HG03442 (cell line): ENCODE results near the gene XNDC1N.
"Not testable (repeated sequence)": the region's sequence is repeated elsewhere in the genome, so short reads cannot be mapped to it uniquely, and the experiment has no call there.

Experiments
- ATAC-seq: cut with Tn5 transposase; IDR thresholded peaks from one replicate; pipeline ENCODE4 v1.9.1; 2021; ENCODE audit warnings: mild to moderate bottlenecking, moderate library complexity; ENCODE audit not compliant: unreplicated experiment

XNDC1N gene

GRCh38 chr11:71933141-71933933 is 4.9 kb upstream of the XNDC1N start:
- ATAC-seq, result no peak

DNA sequence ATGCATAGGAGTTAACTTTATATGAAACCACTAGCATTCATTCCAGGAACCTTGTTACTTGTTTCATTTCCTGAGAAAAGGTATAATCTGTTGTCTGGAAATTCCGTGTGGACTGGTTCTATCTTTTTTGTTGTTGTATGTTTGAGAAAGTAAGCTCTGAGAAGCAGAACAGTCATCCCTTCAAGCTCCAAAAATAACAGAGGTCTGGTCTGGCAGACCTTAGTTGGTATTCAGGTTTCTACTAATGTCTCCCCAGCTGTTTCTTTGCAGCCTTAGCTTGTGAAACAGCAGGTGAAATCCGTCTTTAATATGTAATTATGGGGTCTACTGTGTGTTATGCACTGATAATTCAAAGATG is 2.8 kb upstream of the XNDC1N start:
- no peak for ATAC-seq

- ATAC-seq, result no peak
Observed at GRCh38 chr11:71930556-71931244, 2.3 kb upstream of the XNDC1N start.

GRCh38 chr11:71929491-71929890 is 1.1 kb upstream of the XNDC1N start:
- ATAC-seq, result no peak

GRCh38 chr11:71928737-71929443 is 496 bp upstream of the XNDC1N start, which contains the start of gene RNF121:
Gene RNF121 (plus strand): TSS chr11:71929046. CDS start chr11:71929062, 16 bp downstream.
- ATAC-seq, result peak; percentile 76

DNA sequence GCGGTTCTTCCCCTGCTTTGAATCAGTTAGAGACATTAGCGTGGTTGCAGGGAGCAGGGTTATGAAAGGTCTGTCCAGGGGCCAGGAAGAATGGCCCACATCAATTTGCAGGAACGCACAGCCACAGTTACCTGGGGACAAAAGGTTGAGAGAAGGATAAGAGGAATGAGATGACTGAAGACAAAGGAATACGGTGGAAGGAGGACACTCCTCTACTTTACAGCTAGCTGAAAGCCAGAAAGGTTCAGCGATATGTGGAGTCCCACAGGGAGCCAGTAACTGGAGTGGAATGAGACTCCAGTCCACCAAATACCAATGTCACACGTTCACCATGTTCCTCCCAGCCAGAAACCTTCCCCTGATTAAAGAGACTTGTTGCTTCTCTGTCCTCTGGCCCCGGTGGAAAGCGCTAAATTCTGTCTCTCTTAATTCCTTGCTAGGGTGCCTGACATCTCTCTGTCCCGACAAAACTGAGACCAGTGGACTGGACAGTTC is 10.7 kb downstream of the XNDC1N start:
- ATAC-seq, result no peak

DNA sequence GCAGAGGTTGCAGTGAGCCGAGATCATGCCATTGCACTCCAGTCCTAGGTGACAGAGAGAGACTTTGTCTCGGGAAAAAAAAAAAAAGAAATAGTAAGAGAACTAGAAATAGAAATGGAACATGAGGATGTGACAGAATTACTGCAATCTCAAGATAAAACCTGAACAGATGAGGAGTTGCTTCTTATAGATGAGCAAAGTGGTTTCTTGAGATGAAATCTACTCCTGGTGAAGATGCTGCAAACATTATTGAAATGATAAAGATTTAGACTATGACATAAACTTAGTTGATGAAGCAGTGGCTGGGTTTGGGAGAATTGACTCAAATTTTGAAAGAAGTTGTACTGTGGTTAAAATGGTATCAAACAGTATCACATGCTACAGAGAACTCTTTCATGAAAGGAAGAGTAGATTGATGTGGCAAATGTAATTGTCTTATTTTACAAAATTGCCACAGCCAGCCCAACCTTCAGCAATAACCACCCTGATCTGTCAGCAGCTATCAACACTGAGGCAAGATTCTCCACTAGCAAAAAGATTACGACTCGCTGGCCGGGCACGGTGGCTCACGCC is 13.7 kb downstream of the XNDC1N start:
- no peak for ATAC-seq

DNA sequence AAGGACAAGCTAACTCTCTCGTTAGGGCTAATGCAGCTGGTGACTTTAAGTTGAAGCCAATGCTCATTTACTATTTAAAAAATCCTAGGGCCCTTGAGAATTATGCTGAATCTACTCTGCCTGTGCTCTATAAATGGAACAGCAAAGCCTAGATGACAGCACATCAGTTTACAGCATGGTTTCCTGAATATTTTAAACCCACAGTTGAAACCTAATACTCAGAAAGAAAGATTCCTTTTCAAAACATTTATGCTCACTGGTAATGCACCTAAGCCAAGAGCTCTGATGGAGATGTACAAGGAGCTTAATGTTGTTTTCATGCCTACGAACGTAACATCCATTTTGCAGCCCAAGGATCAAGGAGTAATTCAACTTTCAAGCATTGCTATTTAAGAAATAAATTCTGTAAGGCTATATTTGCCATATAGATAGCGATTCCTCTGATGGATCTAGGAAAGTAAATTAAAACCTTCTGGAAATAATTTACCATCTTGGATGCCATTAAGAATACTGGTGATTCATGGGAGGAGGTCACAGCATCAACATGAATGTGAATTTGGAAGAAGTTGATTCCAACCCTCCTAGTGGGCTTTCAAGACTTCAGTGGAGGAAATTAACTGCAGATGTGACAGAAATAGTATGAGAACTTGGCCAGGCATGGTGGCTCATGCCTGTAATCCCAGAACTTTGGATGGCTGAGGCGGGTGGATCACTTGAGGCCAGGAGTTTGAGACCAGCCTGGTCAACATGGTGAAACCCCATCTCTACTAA is 14.5 kb downstream of the XNDC1N start:
- ATAC-seq, result no peak

GRCh38 chr11:71911986-71912340 is 16.4 kb downstream of the XNDC1N start:
- not testable (repeated sequence) for ATAC-seq

DNA sequence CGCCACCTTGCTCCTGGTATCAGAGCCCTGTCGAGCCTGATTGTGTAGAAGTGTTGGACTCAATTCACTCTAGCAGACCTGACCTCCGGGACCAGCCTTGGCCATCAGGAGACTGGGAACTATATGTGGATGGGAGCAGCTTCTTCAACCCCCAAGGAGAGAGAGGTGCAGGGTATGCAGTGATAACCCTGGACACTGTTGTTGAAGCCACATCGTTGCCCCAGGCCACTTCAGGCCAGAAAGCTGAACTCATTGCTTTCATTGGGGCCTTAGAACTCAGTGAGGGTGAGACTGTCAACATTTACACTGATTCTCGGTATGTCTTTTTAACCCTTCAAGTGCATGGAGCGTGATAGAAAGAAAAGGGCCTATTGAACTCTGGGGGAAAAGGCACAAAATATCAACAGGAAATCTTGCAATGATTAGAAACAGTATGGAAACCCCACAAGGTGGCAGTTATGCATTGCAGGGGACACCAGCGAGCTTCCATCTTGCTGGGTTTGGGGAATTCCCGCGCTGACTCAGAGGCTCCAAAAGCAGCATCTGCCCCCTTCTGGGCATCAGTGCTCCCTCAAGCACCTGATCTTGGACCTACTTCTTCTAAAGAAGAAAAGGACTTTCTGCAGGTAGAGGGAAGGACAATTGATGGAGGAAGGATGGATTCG is 16.9 kb downstream of the XNDC1N start:
- ATAC-seq, result not testable (repeated sequence)

- not testable (repeated sequence) for ATAC-seq
Observed at GRCh38 chr11:71910775-71911174, 17.6 kb downstream of the XNDC1N start.

- ATAC-seq, result no peak
Observed at GRCh38 chr11:71908218-71908617, 20.2 kb downstream of the XNDC1N start.

- ATAC-seq, result not testable (repeated sequence)
Observed at GRCh38 chr11:71901137-71901536, 27.3 kb downstream of the XNDC1N start.

GRCh38 chr11:71895961-71896360 is 32.4 kb downstream of the XNDC1N start:
- no peak for ATAC-seq

DNA sequence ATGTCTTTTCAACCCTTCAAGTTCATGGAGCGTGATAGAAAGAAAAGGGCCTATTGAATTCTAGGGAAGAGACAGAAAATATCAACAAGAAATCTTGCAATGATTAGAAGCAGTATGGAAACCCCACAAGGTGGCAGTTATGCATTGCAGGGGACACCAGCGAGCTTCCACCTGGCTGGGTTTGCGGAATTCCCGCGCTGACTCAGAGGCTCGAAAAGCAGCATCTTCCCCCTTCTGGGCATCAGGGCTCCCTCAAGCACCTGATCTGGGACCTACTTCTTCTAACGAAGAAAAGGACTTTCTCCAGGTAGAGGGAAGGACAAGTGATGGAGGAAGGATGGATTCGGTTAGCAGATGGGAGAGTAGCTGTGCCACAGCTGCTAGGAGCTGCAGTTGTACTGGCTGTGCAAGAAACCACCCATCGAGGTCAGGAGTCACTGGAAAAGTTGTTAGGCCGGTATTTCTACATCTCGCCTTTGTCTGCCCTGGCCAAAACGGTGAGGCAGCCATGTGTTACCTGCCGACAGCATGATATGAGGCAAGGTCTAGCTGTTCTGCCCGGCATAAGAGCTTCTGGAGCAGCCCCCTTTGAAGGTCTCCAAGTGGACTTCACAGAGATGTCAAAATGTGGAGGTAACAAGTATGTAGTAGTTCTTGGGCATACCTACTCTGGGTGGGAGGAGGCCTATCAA is 39.1 kb downstream of the XNDC1N start:
- not testable (repeated sequence) for ATAC-seq

- not testable (repeated sequence) for ATAC-seq
Observed at GRCh38 chr11:71888335-71889010, 39.9 kb downstream of the XNDC1N start.

DNA sequence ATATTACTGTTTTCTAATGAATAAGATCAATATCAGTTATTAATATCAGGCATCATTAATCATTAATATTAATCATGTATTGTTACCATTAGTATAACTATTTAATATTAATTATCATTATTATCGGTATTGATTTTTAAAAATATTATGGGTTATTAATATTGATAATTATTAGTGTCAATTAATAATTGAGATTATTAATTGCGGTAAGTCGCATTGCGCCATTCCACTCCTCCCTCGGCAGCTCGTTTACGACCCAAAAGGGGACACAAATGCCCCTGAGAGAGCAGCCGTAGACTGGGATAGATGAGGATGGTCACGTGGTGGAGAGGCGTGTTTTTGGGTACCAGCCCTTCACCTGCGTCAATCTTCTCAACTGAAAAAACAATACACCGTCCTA is 42.6 kb downstream of the XNDC1N start:
- ATAC-seq, result not testable (repeated sequence)
